NCI-H2227 treated with DMSO at 0.1 percent for 48 hours (cell line): ENCODE data around the gene HES7.
"Not testable (repeated sequence)": the region's sequence is repeated elsewhere in the genome, so short reads cannot be mapped to it uniquely, and the experiment has no call there.

Source experiments
- DNase-seq: peaks from one replicate; lab custom pipeline; 2025; lab: John Stamatoyannopoulos, UW

Gene HES7

GRCh38 chr17:8122422-8122923 lies 1.4 kb downstream of the HES7 start:
- DNase-seq, result no peak

GRCh38 chr17:8121681-8122421 lies 2.1 kb downstream of the HES7 start:
- no peak for DNase-seq

GRCh38 chr17:8121407-8121680 lies 2.6 kb downstream of the HES7 start:
- no peak for DNase-seq

- peak; percentile 55 for DNase-seq
Observed at GRCh38 chr17:8120520-8121406, 3.1 kb downstream of the HES7 start.

GRCh38 chr17:8119581-8120519 lies 4.1 kb downstream of the HES7 start:
- DNase-seq, result peak; percentile 84

- DNase-seq, result peak; percentile 87
Observed at GRCh38 chr17:8118769-8119580, 4.9 kb downstream of the HES7 start.

GRCh38 chr17:8117980-8118768 lies 5.7 kb downstream of the HES7 start, which contains the start of gene ALOXE3:
Gene ALOXE3, minus strand, starts transcription at chr17:8118514. Its CDS starts 524 bp downstream, at chr17:8117990.
- DNase-seq, result no peak

- no peak for DNase-seq
Observed at GRCh38 chr17:8117367-8117979, 6.4 kb downstream of the HES7 start.

GRCh38 chr17:8116776-8117175 lies 7.1 kb downstream of the HES7 start:
- DNase-seq, result no peak

GRCh38 chr17:8110907-8111306 lies 13.0 kb downstream of the HES7 start:
- DNase-seq, result no peak

- no peak for DNase-seq
Observed at GRCh38 chr17:8110456-8110804, 13.5 kb downstream of the HES7 start.

- no peak for DNase-seq
Observed at GRCh38 chr17:8109661-8110455, 14.0 kb downstream of the HES7 start.

GRCh38 chr17:8108972-8109660 lies 14.8 kb downstream of the HES7 start:
- DNase-seq, result no peak

- not testable (repeated sequence) for DNase-seq
Observed at GRCh38 chr17:8106980-8107379, 16.9 kb downstream of the HES7 start.

GRCh38 chr17:8105957-8106398 lies 17.9 kb downstream of the HES7 start:
- no peak for DNase-seq

GRCh38 chr17:8104911-8105310 lies 19.0 kb downstream of the HES7 start:
- no peak for DNase-seq

GRCh38 chr17:8103549-8103948 lies 20.4 kb downstream of the HES7 start:
- DNase-seq, result no peak

GRCh38 chr17:8101721-8102120 lies 22.2 kb downstream of the HES7 start:
- DNase-seq, result no peak
